ENCODE results near the gene C10orf53.
"Not testable (repeated sequence)": the region's sequence is repeated elsewhere in the genome, so short reads cannot be mapped to it uniquely, and the experiment has no call there.

C10orf53 gene

GRCh38 chr10:49688261-49688846 is 8.9 kb downstream of the C10orf53 start:
- no peak for DNase-seq (ENCODE audit: low read depth in 3 of 3, low spot score in 1 of 3)

GRCh38 chr10:49688920-49689319 is 9.5 kb downstream of the C10orf53 start:
- DNase-seq (ENCODE audit: low read depth in 3 of 3, low spot score in 1 of 3), result no peak

GRCh38 chr10:49689882-49690510 is 10.5 kb downstream of the C10orf53 start:
- no peak for DNase-seq (ENCODE audit: low read depth in 3 of 3, low spot score in 1 of 3)

GRCh38 chr10:49690698-49691356 is 11.4 kb downstream of the C10orf53 start:
- DNase-seq (ENCODE audit: low read depth in 3 of 3, low spot score in 1 of 3), result no peak

- no peak for DNase-seq (ENCODE audit: low read depth in 3 of 3, low spot score in 1 of 3)
Measured at GRCh38 chr10:49691588-49691987, 12.1 kb downstream of the C10orf53 start.

- DNase-seq (ENCODE audit: low read depth in 3 of 3, low spot score in 1 of 3), result no peak
Measured at GRCh38 chr10:49694466-49694865, 15.0 kb downstream of the C10orf53 start.

- DNase-seq (ENCODE audit: low read depth in 3 of 3, low spot score in 1 of 3), result no peak
Measured at GRCh38 chr10:49696311-49696710, 16.9 kb downstream of the C10orf53 start.

- DNase-seq (ENCODE audit: low read depth in 3 of 3, low spot score in 1 of 3), result no peak
Measured at GRCh38 chr10:49698679-49699078, 19.2 kb downstream of the C10orf53 start.

- DNase-seq (ENCODE audit: low read depth in 3 of 3, low spot score in 1 of 3), result no peak
Measured at GRCh38 chr10:49700211-49700610, 20.8 kb downstream of the C10orf53 start.

- no peak for DNase-seq (ENCODE audit: low read depth in 3 of 3, low spot score in 1 of 3)
Measured at GRCh38 chr10:49700997-49701396, 21.5 kb downstream of the C10orf53 start.

GRCh38 chr10:49707585-49707984 is 28.1 kb downstream of the C10orf53 start:
- DNase-seq (ENCODE audit: low read depth in 3 of 3, low spot score in 1 of 3), result no peak

- DNase-seq (ENCODE audit: low read depth in 3 of 3, low spot score in 1 of 3), result no peak
Measured at GRCh38 chr10:49709934-49710333, 30.5 kb downstream of the C10orf53 start.

- no peak for DNase-seq (ENCODE audit: low read depth in 3 of 3, low spot score in 1 of 3)
Measured at GRCh38 chr10:49710966-49711365, 31.5 kb downstream of the C10orf53 start.

- no peak for DNase-seq (ENCODE audit: low read depth in 3 of 3, low spot score in 1 of 3)
Measured at GRCh38 chr10:49711481-49711880, 32.0 kb downstream of the C10orf53 start.

GRCh38 chr10:49713266-49713665 is 33.8 kb downstream of the C10orf53 start:
- DNase-seq (ENCODE audit: low read depth in 3 of 3, low spot score in 1 of 3), result no peak

GRCh38 chr10:49715157-49715556 is 35.7 kb downstream of the C10orf53 start:
- not testable (repeated sequence) for DNase-seq (ENCODE audit: low read depth in 3 of 3, low spot score in 1 of 3)

GRCh38 chr10:49726593-49726992 is 47.1 kb downstream of the C10orf53 start:
- no peak for DNase-seq (ENCODE audit: low read depth in 3 of 3, low spot score in 1 of 3)

GRCh38 chr10:49733866-49734265 is 54.4 kb downstream of the C10orf53 start:
- no peak for DNase-seq (ENCODE audit: low read depth in 3 of 3, low spot score in 1 of 3)

- no peak for DNase-seq (ENCODE audit: low read depth in 3 of 3, low spot score in 1 of 3)
Measured at GRCh38 chr10:49734676-49735075, 55.2 kb downstream of the C10orf53 start.

- no peak for DNase-seq (ENCODE audit: low read depth in 3 of 3, low spot score in 1 of 3)
Measured at GRCh38 chr10:49735161-49735560, 55.7 kb downstream of the C10orf53 start.

- no peak for DNase-seq (ENCODE audit: low read depth in 3 of 3, low spot score in 1 of 3)
Measured at GRCh38 chr10:49735848-49736563, 56.6 kb downstream of the C10orf53 start.

- DNase-seq (ENCODE audit: low read depth in 3 of 3, low spot score in 1 of 3), result no peak
Measured at GRCh38 chr10:49736564-49737113, 57.2 kb downstream of the C10orf53 start.

Measured in stimulated activated CD4-positive, alpha-beta T cell treated with anti-CD3 and anti-CD28 coated beads, TNF-alpha, amount 100 ng/mL, for 1 hour (primary cell).